ENCODE measurements around the gene TGDS.

Gene TGDS

DNA sequence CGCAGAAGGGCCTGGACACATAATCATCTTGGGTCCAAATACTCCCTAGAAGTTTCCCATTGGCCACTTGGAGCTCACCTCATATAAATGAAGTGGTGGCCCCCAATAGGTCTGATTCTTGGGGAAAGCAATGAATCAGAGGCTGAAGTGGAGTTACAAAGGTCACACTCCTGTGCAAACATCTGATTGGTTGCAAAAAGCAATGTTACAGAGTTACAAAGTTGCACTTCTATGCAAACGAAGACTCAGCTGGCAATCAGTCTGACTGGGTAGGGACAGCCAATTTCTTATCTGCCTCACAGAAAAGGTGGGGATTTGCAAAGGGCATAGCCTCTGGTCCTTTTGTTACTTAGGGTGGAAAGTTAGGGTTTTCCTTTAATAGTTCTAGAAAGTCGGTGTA is 3.9 kb upstream of the TGDS start:
- no peak for DNase-seq

DNA sequence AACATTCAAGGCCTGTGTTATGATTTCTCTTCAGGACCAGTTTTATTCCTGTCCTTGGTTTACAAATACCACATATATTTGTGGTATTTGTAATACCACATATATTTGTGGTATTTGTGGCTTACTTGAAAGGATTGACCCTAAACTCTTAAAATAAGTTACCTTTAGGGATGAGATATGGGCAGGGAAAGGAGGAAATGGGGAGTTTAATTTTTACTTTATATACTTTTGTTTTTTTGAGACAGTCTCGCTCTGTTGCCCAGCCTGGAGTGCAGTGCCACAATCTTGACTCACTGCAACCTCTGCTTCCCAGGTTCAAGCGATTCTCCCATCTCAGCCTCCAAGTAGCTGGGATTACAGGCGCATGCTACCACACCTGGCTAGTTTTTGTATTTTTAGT is 2.3 kb upstream of the TGDS start:
- no peak for DNase-seq

DNA sequence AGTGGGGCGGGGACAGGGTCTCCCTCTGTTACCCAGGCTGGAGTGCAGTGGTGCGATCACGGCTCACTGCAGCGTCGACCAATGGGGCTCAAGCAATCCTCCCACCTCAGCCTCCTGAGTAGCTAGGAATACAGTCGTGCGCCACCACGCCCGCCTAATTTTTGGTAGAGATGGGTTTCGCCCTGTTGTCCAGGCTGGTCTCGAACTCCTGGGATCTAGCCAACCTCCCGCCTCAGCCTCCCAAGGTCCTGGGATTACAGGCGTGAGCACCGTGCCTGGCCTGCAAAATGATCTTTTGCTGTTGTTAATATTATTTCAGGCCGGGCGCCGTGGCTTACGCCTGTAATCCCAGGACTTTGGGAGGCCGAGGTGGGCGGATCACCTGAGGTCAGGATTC is 621 bp upstream of the TGDS start:
- DNase-seq = no peak

DNA sequence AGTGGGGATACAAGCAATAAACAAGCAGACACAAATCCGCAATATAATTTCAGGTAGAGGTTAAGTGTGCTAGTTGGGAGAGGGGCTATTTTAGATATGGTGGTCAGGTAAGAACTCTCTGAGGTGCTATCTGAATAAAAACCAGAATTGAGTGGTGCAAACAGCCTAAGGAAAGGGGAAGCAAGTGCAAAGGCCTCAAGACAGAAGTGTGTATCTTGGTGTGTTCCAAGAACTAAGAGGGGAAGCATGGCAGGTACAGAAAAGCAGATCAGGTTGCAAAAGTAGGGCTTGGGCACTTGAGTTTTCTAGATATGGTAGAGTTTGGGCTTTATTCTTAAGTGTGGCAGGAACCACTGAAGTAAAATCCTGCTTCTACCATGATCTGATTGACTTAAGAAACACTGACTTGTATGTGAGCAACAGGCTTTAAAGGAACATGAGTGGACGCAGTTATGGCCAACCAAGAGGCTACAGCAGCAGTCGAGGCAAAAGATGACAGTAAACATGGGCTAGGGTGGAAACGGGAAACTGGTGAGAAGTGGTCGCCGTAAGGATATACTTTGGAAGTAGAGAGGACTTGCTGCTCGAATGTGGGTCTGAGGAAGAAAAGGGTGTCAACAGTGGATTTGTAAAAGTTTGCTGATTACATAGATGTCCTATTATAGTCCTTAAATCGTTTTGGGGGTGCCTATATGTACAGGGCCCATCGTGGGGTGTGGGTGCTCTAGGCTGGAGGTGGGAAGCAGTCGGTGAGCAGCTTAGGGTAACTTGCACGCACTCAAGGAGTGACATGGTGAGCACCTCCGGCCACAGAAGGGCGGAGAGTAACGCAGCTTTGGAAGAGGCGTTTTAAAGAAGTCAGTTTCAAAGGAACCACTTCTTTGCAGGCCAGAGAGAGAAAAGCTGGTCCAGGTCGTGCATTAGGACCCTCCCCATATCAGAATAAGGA is 677 bp downstream of the TGDS start:
- peak; percentile 74 for DNase-seq

DNA sequence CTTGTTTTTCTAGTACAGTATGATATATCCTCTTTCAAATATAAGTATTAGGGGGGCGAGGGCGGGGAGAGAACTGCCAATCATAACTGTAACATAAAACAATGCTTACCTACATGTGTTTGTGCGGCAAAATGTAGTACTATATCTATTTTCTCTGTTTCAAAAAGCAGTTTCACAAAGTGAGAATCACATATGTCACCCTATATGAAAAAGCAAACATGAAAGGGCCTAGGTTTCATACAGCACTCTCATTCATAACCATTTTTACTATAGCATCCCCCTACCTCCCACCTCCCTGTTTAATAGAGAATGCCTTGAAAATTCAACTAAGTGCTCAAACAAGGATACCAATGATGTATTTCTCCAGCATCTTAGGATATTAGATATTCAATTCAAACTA is 5.2 kb downstream of the TGDS start:
- no peak for DNase-seq

DNA sequence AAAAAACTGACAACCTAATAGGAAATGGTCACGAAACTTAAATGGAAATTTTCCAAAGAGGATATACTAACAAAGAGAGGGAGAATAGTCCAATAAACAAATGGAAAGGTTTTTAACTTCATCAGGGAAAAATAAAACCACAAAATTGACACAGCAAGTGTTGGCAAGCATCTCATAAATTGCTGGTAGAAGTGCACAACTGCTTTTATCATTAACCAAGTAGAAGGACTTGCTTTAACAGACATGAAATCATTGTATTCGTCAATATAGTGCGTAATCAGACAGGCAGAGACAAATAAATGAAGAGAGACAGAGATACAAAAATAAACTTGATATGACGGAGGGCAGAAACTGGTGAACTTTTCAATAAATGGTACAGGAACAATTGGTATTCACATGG is 7.4 kb downstream of the TGDS start:
- DNase-seq = no peak

DNA sequence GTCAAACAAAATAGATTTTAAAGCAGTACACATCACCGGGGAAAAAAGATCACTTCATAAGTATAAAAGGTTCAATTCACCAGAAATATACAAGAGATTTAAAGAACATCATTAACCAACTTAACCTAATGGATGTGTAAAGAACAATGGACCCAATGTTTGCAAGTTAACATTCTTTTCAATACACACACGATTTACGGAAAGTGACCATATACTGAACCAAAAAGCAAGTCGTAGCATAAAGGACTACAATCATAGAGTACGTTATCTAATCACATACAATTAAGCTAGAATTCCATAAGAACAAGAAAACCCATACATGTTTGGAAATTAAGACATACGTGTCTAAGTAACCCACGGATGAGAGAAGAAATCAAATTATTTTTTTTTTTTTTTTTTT is 9.6 kb downstream of the TGDS start:
- DNase-seq = no peak

DNA sequence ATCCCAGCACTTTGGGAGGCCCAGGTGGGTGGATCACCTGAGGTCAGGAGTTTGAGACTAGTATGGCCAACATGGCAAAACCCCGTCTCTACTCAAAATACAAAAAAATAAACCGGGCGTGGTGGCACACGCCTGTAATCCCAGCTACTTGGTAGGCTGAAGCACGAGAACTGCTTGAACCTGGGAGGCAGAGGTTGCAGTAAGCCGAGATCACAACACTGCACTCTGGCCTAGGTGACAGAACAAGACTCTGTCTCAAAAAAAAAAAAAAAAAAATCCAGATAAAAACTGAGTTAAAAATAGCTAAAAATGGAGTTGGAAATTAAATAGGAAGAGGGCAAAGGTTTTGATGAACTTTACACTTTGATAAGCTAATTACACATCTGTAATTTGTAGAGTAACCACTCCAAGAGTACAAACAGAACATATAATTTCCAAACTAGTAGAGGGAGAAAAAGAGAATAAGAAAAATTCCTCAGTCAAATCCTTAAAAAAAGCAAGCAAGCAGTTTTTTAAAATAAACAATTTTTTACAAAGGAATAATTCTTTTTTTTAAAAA is 10.3 kb downstream of the TGDS start:
- DNase-seq = no peak

DNA sequence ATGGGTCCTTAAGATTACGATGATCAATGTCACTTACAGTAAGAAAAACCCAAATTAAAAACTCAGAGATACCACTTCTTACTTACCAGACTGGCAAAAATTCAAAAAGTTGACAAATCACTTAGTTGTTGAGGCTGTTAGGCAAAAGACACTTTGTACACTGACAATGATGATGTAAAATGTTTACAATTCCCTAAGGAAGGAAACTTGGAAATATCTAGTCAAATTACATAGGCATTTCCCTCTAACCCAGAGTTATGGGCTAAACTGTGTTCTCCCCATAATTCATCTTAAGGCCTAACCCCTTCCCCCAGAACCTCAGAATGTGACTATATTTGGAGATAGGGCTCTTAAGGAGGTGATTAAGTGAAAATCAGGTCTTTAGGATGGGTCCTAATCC is 12.0 kb downstream of the TGDS start:
- no peak for DNase-seq

DNA sequence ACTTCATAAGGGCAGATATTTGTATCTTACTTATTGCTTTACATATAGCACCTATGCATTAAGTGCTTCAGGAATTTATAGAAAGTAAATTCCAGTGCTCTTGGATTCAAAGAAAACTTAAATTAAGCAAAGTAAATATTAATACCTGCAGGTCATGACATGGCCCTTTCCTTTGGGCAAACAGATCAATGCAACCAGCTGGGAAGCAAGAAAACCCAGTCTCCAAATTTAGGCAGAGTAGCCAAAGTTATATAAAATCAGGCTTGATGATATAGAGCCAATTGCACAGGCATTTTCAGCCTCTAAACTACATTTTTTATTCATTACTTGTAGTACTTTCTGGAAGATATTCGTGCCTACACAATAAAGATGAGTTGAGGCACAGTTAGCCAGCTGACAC is 16.9 kb downstream of the TGDS start:
- DNase-seq = no peak

DNA sequence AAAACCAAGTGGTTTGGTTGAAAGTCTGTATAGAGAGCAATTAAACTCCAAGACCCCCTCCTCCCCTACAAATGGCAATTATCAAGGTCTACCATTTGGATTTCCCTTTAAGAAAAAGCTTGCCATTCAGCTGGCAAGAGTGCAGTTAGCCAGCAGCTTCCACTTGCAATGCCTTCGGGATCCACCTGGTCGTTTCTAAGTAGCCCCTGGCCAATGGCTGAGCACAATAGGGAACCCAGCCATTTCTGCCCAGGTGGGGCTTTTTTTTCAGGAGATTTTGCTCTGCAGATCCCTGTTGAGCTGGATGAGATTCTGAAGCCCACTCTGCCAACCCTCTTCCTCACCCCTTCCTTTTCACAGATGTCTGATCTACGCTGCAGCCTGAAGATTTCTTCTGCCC is 26.3 kb downstream of the TGDS start:
- no peak for DNase-seq

DNA sequence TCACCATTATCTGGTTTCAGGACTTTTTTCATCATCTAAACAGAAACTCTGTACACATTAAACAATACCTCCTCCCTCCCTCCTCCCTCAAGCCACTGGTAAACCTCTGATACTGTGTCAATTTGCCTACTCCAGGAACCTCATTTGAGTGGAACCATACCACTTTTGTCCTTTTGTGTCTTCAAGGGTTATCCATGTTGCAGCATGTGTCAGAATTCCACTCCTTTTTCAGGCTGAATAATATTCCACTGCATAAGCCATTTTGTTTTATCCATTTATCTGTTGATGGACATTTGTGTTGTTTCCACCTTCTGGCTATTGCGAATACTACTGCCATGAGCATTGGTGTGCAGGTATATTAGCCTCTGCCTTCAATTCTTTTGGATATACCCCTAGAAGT is 27.5 kb downstream of the TGDS start:
- no peak for DNase-seq

DNA sequence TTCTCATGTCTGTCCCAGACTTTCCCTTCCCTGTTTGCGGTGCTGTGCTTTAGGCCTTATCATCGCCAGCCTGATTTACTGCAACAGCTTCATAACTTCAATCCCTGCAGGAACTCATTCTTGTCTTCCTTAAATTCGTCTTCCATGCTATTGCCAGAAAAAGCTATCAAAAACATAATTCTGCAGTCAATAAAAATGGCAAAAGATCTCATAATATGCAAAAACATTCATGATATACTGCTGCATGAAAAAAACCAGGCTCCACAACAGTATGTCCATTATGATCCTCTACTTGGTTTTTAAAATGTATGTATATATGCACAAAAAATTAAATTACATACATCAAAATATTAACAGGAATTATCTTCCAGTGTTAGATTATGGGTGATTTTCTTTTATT is 28.4 kb downstream of the TGDS start:
- no peak for DNase-seq

DNA sequence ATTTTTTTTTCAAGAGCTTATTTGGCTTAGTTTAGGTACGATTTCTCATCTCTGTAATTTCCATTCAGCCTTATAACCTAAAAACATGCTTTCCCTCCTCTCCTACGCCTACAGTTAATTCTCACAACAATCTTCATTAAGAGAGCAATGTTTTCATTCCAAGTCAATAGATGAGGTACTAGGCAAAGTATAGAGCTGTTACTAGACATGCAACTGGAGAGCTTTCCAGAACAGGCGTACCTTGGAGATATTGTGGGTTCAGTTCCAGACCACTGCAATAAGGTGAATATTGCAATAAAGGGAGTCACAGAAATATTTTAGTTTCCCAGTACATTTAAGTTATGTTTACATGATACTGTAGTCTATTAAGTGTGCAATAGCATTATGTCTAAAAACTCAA is 34.8 kb downstream of the TGDS start:
- no peak for DNase-seq

DNA sequence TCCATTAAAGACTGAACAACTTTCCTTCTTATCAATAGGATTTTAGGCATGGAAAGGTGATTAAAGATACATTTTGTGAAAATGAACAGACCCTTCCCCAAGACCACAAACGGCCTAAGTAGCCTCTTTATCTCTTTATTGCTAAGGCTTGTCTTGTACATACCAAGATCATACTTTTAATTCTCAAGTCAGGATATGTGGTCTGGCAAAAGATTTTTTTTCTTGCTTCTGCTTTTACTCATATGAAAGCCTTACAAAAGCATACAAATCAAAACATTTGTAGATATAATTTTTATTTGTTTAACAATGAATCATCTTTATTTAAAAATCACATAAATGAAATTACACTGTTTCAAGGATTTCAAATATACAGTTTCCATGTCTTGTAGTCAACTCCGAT is 35.8 kb downstream of the TGDS start:
- DNase-seq = no peak

DNA sequence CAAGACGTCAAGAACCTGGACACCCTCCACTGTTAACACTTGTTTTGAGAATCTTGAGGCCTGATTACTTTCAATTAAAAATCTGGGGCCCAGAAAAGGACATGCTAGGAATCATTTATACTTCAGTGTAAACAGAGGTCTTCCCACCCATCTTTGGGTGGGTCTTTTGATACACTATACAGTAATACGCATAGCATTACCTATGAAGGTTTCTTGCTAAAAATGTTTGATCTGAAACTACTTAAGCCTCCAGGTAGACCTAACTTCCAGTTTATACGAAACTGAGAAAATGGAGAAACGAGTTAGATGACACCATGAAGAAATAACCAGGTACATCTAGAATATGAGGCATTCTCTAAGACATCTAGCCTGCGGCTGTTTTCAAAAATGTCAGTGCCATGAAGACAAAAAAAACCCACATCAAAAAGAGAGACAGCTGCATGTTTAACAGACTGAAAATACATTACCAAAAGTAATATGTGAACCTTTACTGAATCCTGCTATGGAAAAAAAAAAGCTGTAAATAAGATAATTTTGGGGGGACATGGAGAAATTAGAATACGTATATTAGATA is 36.6 kb downstream of the TGDS start:
- DNase-seq = no peak

DNA sequence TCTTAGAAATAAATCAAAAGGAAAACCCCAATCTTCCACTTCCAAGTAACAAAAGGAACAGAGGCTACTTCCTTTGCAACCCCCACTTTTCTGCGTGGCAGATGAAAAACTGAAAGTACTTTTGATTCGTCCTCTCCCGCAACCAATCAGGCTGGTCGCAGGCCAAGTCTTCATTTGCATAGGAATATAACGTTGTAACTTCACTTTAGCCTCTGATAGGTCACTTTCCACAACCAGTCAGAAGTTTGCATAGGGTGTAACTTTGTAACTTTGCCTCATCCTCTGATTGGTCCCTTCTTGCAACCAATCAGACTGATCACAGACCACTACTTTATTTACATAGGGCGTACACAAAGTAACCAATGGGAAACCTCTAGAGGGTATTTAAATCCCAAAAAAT is 37.2 kb downstream of the TGDS start:
- no peak for DNase-seq

DNA sequence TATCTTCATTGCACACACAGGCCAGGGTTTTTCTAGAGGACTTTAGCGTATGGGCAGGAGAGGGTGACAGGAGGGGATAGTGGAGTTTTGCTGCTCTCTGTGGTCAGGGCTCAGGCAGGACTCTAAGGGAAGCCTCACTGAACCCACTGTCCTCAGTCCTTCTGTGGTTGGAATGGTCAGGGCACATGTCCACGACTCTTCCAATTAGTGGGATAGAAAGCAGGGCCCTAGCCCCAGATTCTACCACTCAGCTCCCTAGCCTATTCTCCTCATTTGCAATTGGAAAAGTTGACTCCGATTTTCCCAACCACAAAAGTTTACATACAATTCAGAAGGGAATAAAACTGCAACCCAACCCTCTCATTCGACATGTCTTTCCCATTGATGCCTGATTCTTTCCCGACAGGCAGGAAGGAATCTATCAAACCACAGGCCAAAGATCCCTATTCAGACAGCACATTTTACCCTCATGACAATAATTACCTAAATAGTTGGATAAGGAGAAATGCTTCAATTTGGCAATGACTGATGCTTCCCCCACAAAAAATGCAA is 38.2 kb downstream of the TGDS start:
- DNase-seq = no peak

DNA sequence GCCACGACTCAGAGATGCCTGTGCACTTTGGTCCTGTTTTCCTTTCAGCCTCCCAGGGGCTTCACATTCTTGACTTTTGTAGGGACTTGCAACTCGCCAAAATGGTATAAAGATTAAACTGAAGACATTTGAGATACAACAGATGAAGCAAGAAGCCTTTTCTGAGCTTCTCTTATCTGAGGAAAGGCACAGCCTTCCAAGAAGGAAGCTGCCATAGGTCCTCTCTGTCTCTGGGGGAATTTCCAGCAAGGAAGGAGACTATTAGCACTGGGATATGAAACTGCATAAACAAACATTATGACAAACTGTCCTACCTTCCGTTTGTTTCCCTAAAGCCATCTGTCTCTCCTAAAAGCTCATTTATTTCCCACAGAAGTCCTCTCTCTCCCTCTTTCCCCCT is 39.3 kb downstream of the TGDS start:
- no peak for DNase-seq

DNA sequence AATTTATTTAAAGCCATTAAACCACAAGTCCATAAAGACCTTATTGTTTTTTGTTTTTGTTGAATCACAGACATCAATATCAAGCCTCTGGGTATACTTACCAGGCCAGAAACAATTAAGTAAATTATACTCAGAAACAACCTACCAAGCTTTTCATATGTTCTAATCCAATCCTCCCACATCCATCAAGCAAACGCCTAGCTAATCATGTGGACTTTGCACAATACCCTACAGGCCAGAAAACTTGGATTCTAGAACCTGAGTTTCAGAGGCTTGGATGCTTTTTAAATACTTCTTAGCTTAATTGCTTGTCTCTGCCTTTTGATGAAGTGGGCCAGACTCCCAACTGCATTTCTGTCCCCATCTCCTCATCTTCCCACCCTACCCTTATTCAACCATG is 39.9 kb downstream of the TGDS start:
- DNase-seq = no peak

DNA sequence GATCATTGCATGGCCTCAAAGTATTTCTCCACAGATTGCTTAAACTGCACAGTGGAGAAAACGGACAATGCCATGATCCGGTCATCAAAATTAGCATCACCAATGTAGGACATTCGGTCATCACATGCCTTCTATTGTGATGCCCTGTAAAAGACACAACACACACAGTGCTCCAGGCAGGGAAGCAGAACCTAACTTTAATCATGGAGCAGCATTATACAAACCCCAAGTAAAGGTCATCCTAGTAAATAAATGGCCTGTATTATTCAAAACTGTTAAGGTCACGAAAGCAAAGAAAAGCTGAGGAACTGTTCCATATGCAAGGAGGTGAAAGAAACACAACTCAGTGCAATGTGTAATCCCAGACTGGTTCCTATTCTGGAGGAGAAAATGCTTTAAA is 42.2 kb downstream of the TGDS start:
- no peak for DNase-seq

DNA sequence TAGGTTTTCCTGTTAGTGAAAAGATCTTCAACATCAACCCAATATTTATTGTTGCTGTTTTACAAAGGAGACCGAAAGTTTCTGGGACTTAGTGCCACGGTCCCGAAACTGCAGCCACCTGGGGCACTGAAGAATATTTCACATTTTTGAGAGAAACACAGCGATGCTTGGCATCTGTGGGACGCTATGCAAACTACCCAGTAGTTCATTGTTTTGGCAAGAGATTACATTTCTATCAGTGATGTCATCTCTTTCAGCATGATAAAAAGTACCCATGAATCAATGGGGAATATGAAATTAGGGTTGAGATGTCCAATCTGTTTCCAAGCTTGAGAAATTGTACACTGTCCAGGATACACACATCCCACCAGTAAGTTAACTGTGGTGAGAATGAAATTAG is 43.9 kb downstream of the TGDS start:
- no peak for DNase-seq

DNA sequence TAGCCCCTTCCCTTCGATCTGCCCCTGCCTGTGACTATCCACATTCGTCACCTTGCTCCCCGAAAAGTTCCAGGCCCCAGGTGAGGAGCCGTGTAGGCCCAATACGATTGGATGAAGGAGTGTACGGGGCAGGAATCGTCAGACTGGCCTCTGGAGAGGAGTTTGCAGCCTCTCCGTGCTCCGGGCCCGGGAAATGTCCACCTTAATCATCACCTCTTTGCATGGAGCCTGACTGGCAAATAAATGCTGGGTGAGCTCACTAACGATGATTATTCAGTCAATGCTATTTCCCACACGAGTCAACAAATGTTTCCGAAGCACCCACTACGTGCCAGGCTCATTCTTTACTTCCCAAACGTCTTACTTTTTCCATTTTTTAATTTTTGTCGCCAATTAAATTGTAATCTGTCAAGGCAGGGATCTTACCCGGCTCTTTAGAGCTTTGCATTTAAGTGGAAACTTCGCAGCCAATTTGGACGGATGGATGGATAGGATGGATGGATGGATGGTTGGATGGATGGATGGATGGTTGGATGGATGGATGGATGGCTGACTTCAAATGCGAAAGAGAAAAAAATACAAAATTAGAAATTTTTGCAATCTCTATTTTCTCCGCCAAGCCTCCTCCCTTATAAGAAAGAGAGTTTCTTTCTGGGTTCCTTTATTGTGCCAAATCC is 45.8 kb downstream of the TGDS start:
- no peak for DNase-seq
